Central memory CD8-positive, alpha-beta T cell (primary cell): Measurements from ENCODE around the gene VDAC1.

ENCODE experiments used
- ATAC-seq: fragments of 150-1000 bp; cut with Tn5 transposase; replicated peaks from 2 replicates; pipeline ENCODE4 v1.10.0; 2022; ENCODE audit warnings: mild to moderate bottlenecking, moderate FRiP score, moderate number of reproducible peaks; ENCODE audit not compliant: poor library complexity, severe bottlenecking; ENCODE audit errors: extremely low read depth
- DNase-seq, 2 donors: peaks; one replicate each; pipeline ENCODE4 v3.0.0; 2021; ENCODE audit warnings: low spot score in 2 of 2
- H3K27ac Mint-ChIP-seq: one replicate; pipeline ENCODE4 v1.8.0; 2022; ENCODE audit warnings: low read depth, mild to moderate bottlenecking, moderate library complexity, mixed read lengths
- H3K27me3 Mint-ChIP-seq: one replicate; pipeline ENCODE4 v1.8.0; 2022; ENCODE audit warnings: mixed read lengths
- H3K36me3 Mint-ChIP-seq: one replicate; pipeline ENCODE4 v1.8.0; 2022; ENCODE audit warnings: mild to moderate bottlenecking, moderate library complexity, mixed read lengths; ENCODE audit not compliant: insufficient read depth
- H3K4me1 Mint-ChIP-seq: one replicate; pipeline ENCODE4 v1.8.0; 2022; ENCODE audit warnings: mixed read lengths
- H3K4me3 Mint-ChIP-seq: one replicate; pipeline ENCODE4 v1.8.0; 2022; ENCODE audit warnings: mild to moderate bottlenecking, moderate library complexity, mixed read lengths
- H3K9me3 Mint-ChIP-seq: one replicate; pipeline ENCODE4 v1.8.0; 2022; ENCODE audit warnings: mixed read lengths

VDAC1 gene

DNA sequence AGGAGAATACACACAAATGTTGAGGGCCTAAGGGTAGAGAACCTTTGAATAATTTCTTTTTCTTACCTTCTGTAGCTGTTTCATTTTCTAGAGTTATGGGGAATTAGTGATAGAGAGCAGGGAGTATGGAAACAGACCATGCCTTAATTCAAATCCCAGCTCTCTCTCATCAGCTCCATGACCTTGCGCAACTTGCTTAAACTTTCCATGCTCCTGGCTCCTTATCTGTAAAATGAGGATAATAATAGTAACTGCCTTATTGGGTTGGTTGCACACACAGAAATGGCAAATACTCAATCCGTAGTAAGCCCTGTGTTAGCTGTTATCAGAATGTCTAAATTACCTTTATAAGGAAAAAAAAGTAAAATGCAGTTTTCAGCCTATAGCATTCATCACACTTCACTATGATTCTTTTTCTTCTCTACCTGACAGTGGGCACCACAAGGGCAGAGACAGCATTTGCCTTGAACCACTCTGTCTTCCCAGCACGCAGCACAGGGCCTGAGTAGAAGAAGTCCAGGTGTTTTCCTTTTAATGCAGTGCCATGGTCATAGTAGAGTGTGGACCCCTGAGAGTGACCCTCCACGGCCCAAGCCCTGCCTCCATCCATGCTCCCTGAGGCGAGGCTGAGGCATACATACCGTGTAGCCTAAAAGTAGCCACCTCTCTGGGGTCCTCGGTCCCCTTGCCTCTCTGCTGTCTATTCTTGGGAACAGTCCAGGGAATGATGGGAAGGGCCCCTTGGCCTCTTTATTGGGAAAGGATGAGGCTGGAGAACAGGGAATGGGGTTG, 53.8 kb downstream of the VDAC1 start:
- DNase-seq (no peak), ATAC-seq (no peak)
- no peaks in the 10 kb centered on the region for H3K9me3 Mint-ChIP-seq
- H3K4me3 Mint-ChIP-seq, result no peak overlapping the region
- H3K36me3 Mint-ChIP-seq, result peaks cover 7% of the 10 kb centered on the region
- H3K4me1 Mint-ChIP-seq, result no peaks in the 10 kb centered on the region
- H3K27ac Mint-ChIP-seq, result no peak overlapping the region
- H3K27me3 Mint-ChIP-seq, result no peaks in the 10 kb centered on the region

DNA sequence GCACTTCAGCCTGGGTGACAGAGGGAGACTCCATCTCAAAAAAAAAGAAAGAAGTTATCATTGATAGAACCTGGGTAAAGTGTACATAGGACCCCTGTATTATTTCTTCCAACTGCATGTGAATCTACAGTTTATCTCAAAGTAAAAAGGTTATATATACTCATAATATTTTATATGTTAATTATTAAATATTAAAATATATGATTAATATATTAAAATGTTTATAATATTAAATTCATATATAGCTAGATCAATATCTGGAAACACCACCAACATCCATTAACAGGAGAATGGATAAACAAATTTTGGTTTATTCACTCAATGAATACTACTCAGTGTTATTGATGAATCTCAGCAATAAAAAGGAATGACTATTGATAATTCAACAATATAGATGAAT, 56.1 kb downstream of the VDAC1 start:
- DNase-seq (no peak), ATAC-seq (no peak)
- H3K27me3 Mint-ChIP-seq, result peaks cover 8% of the 10 kb centered on the region
- no peaks in the 10 kb centered on the region for H3K9me3 Mint-ChIP-seq
- H3K36me3 Mint-ChIP-seq, result no peaks in the 10 kb centered on the region
- H3K4me1 Mint-ChIP-seq, result no peaks in the 10 kb centered on the region
- no peak overlapping the region for H3K27ac Mint-ChIP-seq
- H3K4me3 Mint-ChIP-seq, result no peak overlapping the region

- ATAC-seq (no peak), DNase-seq (no peak)
- Mint-ChIP-seq H3K4me1 (no peaks in the 10 kb centered on the region), H3K4me3 (no peak overlapping the region), H3K27ac (no peak overlapping the region), H3K27me3 (peaks cover 8% of the 10 kb centered on the region), H3K36me3 (no peaks in the 10 kb centered on the region), H3K9me3 (no peaks in the 10 kb centered on the region)
Measured at GRCh38 chr5:133947431-133947841, 57.3 kb downstream of the VDAC1 start.

GRCh38 chr5:133945568-133945967, 59.2 kb downstream of the VDAC1 start:
- Mint-ChIP-seq H3K27ac (no peak overlapping the region), H3K9me3 (no peaks in the 10 kb centered on the region), H3K36me3 (no peaks in the 10 kb centered on the region), H3K4me3 (no peak overlapping the region), H3K4me1 (no peaks in the 10 kb centered on the region), H3K27me3 (peaks cover 8% of the 10 kb centered on the region)
- ATAC-seq, result no peak
- no peak for DNase-seq

DNA sequence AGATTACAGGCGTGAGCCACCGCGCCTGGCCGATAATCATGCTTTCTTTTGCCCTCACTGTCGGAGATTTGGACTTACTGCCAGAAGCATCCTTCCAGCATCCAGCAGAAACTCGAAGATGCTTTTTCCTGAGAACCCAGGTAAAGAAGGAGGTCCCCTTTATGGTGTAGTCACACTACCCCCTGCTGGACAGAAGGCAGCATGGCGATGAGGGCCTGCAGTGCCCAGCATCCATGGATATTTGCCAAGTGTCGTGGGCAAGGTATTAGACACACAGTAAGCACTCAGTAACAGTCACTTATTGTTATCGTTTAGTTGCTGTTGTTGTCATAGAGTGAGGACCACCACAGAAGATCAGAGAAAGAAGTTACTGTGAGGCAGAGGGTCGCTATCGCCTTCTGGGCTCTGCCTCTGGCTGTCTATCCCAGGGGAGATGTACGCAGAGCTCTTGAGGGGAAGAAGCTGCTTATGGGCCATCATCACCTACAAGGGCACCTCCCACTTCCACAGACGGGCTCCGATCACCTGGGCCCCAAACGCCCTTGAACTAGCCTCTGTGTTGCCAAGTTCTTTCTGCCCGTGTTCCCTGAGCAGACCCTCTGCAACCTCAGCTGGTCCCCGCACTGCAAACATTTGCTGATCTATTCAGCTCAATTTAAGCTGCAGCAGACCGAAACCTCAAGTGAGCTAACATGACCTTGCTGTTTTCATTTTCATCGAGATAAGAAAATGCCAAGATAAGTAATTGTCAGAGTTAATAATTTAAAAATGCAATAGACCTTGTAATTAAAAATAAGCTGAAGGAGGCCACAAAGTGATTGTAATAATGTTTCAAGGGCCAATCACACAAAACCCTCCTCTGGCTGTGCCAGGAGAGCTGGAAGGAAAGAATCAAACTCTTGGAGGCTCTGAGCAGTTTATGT, 60.3 kb downstream of the VDAC1 start:
- Mint-ChIP-seq H3K4me1 (no peaks in the 10 kb centered on the region), H3K4me3 (no peak overlapping the region), H3K27ac (peak overlapping the region; percentile 38), H3K9me3 (no peaks in the 10 kb centered on the region), H3K36me3 (no peaks in the 10 kb centered on the region), H3K27me3 (peaks cover 8% of the 10 kb centered on the region)
- DNase-seq (no peak), ATAC-seq (no peak)

DNA sequence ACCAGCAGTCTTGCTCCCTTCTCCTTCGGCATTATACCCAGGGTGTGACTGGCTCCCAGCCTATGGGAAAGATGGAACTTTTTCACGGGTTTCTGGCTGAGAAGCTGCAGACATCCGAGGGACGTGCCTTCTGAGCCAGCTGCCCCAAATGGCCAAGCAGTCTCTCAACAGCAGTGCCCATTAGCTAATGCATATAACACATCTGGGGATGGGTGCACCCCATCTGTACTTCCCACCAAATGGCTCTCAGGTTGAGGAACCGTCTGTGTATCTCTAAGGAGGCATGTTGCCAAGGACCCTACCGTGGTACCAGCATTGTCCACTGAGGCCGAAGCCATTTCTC, 61.3 kb downstream of the VDAC1 start:
- Mint-ChIP-seq H3K27ac (no peak overlapping the region), H3K36me3 (no peaks in the 10 kb centered on the region), H3K27me3 (peaks cover 8% of the 10 kb centered on the region), H3K9me3 (no peaks in the 10 kb centered on the region), H3K4me3 (no peak overlapping the region), H3K4me1 (no peaks in the 10 kb centered on the region)
- no peak for DNase-seq
- no peak for ATAC-seq

GRCh38 chr5:133942614-133943474, 61.9 kb downstream of the VDAC1 start:
- no peak for ATAC-seq
- Mint-ChIP-seq H3K36me3 (no peaks in the 10 kb centered on the region), H3K4me3 (no peak overlapping the region), H3K27me3 (peaks cover 8% of the 10 kb centered on the region), H3K4me1 (no peaks in the 10 kb centered on the region), H3K9me3 (no peaks in the 10 kb centered on the region), H3K27ac (no peak overlapping the region)
- no peak for DNase-seq

DNA sequence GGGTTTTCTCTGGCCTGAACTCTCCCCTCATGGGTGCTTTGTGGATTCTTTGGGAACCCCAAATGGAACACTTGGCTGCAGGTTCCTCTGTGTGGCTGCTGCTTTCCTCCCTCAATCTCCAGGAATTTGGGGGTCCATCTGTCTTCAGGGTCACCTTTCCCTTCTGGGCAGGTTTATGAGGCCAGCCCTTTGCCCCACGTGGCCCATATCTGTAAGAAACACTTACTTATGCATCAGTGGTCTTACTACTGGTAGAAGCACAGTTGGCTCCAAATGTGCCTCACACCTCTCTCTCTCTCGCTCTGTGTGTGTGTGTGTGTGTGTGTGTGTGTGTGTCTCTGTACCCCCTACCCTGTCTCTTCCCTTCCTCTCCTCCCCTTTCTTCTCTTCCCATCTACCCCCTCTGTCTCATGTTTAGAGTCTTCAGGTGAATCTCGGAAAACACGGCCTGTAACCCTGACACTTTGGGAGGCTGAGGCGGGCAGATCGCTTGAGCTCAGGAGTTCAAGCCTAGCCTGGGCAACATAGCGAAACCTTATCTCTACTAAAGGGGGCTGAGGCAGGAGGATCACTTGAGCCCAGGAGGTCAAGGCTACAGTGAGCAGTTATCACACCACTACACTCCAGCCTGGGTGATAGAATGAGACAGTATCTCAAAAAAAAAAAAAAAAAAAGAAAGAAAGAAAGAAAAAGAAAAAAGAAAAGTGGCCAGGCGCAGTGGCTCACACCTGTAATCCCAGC, 63.1 kb downstream of the VDAC1 start:
- ATAC-seq (no peak), DNase-seq (no peak)
- peaks cover 2% of the 10 kb centered on the region for H3K9me3 Mint-ChIP-seq
- no peaks in the 10 kb centered on the region for H3K4me1 Mint-ChIP-seq
- H3K36me3 Mint-ChIP-seq, result no peaks in the 10 kb centered on the region
- no peak overlapping the region for H3K4me3 Mint-ChIP-seq
- peaks cover 8% of the 10 kb centered on the region for H3K27me3 Mint-ChIP-seq
- no peak overlapping the region for H3K27ac Mint-ChIP-seq

GRCh38 chr5:133939668-133940067, 65.1 kb downstream of the VDAC1 start:
- peaks cover 2% of the 10 kb centered on the region for H3K36me3 Mint-ChIP-seq
- no peak overlapping the region for H3K27ac Mint-ChIP-seq
- ATAC-seq (no peak), DNase-seq (no peak)
- no peak overlapping the region for H3K4me3 Mint-ChIP-seq
- H3K9me3 Mint-ChIP-seq, result peaks cover 5% of the 10 kb centered on the region
- no peaks in the 10 kb centered on the region for H3K4me1 Mint-ChIP-seq
- peaks cover 8% of the 10 kb centered on the region for H3K27me3 Mint-ChIP-seq

DNA sequence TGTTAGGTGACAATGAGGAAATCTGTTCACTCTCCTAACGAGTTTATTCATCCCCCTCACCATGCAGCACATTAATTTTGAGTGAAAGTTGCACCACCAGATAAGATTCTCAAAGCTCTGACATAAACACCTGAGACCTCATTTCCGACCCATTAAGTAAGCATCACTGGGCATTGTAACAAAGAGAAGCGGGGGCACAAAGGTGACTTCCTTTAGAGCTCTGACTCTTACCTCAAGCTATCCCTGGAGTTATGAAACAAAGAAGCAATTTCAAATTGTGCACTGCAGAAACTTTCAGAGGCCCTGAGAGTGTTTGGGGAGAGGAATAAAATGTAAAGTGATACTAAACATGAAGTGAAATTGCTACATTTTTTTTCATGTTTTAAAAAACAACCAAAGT, 65.8 kb downstream of the VDAC1 start:
- no peak for DNase-seq
- Mint-ChIP-seq H3K27ac (no peak overlapping the region), H3K36me3 (peaks cover 2% of the 10 kb centered on the region), H3K4me1 (no peaks in the 10 kb centered on the region), H3K4me3 (no peak overlapping the region), H3K9me3 (peaks cover 5% of the 10 kb centered on the region), H3K27me3 (peaks cover 1% of the 10 kb centered on the region)
- ATAC-seq, result no peak

DNA sequence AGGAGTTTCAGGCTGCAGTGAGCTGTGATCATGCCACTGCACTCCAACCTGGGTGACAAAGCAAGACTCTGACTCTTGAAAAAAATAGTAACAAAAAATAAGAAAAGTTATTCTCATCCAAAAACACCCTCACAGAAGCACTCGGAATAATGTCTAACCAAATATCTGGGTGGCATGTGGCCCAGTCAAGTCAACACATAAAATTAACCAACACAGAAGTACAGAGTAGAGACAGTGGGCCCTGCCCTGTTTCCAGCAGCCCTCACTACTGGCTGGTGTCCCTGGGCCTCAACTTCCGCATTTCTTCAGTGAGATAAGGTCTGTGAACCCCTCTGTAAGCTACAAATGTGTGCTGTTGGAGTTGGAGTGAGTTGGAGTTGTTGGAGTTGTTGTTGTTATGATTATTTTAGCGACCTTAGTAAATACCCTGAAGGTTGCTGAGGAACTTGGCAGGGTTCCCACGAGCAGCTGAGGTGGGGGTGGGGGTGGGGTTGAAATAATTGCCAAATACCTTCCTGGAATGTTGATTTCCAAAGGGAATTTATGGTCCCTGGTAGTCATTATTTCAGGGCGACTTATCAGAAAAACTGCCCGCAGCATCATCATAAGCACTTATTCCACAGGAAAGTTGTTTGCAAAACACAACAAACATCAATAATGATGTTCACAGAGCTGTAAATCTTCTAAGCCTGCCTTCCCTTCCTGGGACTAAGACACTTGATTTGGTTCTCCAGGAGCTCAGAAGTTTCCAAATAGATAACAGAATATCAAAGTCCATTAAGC, 66.5 kb downstream of the VDAC1 start:
- Mint-ChIP-seq H3K4me1 (no peaks in the 10 kb centered on the region), H3K27ac (no peak overlapping the region), H3K4me3 (no peak overlapping the region), H3K36me3 (peaks cover 2% of the 10 kb centered on the region), H3K9me3 (peaks cover 5% of the 10 kb centered on the region), H3K27me3 (no peaks in the 10 kb centered on the region)
- ATAC-seq, result no peak
- DNase-seq, result no peak
